SHP77 treated with DMSO at 0.1 percent for 48 hours (cell line): ENCODE data around the gene BCDIN3D.
A peak's percentile ranks its signal among the peaks of the same experiment; 100 is the strongest.
"Not testable (repeated sequence)": the region's sequence is repeated elsewhere in the genome, so short reads cannot be mapped to it uniquely, and the experiment has no call there.

ENCODE experiments used
- DNase-seq: peaks from one replicate; lab custom pipeline; 2025; lab: John Stamatoyannopoulos, UW

BCDIN3D gene

GRCh38 chr12:49876070-49876469 lies 33.2 kb upstream of the BCDIN3D start:
- DNase-seq = no peak

DNA sequence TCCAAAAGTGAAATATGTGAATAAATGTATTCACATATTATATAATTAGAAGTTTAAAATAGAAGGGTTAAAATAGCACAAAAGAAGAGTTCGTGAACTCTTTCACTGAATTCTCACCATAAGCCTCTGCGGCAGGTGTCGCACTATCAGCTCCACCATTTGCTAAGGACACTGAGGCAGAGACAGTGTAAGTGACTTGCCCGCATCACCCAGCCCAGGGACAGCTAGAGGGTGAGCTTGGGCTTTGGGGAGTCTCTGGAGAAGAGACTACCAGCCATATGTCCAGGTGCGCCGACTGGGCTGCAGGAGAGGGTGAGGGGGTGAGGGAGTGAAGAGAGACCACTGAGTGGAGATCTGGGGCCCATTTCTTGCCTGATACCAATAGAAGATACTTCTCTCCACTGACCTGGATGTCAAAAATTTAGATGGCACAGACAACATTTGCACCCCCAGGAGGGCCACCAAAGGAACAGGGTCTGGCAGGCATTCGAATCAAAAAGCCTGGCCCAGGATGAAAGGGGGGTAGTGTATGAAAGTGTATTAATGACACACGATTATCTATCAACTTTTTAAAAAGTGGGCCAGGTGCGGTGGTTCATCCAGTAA lies 32.3 kb upstream of the BCDIN3D start:
- DNase-seq = no peak

DNA sequence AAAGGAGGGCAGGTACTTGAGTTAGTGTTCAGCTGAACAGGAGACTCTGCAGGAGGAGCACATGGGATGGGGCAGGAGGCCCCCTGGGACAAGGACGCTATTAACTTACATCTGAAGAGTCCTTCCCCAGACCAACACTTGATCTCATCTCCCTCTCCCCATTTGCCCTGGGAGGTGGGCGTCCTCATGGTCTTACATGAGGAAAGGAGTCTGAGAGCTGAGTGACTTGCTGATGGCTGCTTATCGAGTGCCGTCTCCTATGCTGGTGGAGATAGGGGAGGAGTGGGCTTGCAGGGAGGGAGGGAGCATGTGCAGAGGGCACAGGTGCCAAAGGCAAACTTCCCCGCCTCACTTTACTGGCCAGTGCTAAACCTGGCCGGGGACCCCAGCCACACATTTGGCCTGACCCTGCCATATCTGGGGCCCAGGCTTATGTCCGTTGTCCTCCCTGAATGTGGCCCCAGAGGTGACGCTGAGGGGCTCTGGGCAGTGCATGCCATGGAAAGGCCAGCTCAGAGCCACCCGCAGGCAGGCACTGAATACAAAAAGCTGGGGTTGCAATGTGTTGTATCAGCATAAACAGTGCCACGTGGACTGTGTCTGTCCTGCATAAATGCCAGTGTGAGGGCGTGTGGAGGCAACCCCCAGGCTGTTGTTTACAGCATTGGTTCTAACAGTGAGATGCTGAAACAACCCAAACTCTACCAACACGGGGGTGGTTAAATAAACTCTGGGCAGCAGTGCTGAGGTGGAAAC lies 31.4 kb upstream of the BCDIN3D start:
- DNase-seq = no peak

DNA sequence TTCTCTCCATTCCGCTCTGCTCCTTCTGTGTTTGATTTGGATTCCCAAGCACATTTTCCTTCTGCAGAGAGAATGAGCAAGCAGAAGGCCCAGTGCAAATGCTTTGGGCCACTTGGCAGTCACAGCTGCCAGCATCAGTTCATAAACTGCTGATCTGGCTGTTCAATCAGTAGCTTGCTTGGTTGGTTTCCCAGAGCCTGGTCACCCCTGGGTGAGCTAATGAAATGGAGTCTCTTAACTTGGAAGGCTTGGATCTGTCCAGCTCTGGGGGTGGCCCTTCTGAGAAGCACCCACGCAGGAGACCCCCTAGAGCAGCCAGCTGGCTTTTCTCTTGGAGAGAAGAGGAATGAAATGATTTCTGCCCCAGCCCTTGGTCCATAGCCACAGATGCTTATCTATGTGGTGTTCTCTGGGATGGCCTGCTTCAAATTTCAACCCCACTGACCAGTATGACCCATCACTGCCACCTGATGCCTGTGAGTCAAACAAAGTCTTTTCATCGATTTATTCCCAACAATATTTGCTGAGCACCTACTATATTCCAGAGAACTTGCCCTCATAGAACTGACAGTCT lies 30.5 kb upstream of the BCDIN3D start:
- DNase-seq = no peak

GRCh38 chr12:49872781-49873181 lies 29.9 kb upstream of the BCDIN3D start:
- no peak for DNase-seq

- no peak for DNase-seq
Observed at GRCh38 chr12:49872381-49872780, 29.5 kb upstream of the BCDIN3D start.

GRCh38 chr12:49871811-49872251 lies 28.9 kb upstream of the BCDIN3D start:
- DNase-seq = not testable (repeated sequence)

GRCh38 chr12:49871263-49871561 lies 28.3 kb upstream of the BCDIN3D start:
- DNase-seq = no peak

DNA sequence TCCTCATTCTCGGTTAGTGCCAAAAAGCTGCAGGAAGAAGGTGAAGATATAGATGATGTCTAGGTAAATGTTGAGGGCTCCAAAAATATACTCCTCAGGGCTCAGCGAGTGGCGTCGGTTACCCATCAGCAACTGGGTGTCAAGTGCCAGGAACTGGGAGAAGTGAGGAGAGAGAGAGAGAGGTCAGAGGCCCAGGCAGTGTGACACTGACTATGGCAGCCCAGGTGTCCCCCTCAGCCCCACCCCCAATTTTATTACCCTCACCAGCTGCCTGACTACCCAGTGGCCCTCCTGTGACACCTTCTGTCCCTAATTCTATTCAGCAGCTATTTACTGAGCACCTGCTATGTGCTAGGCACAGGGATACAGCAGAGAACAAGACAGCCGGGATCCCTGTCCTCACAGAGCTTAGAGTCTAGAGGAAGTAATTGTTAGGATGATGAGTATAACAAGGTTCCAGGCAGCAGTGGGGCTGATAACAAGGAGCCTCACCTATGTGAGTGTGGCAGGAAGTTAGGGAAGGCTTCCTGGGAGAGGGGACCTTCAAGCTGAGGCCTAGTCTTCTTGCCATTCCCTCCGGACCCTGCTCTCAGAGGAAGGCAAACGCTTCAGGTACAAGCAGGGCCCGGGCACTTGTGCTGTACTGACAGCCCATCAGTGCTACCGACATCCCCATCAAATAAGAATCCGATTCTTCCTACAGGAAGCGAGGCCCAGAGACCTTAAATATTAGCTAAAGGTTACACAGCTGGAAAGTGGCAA lies 27.8 kb upstream of the BCDIN3D start:
- DNase-seq = peak; percentile 9

GRCh38 chr12:49869816-49870500 lies 27.1 kb upstream of the BCDIN3D start:
- no peak for DNase-seq

GRCh38 chr12:49868952-49869815 lies 26.3 kb upstream of the BCDIN3D start:
- DNase-seq = peak; percentile 73

DNA sequence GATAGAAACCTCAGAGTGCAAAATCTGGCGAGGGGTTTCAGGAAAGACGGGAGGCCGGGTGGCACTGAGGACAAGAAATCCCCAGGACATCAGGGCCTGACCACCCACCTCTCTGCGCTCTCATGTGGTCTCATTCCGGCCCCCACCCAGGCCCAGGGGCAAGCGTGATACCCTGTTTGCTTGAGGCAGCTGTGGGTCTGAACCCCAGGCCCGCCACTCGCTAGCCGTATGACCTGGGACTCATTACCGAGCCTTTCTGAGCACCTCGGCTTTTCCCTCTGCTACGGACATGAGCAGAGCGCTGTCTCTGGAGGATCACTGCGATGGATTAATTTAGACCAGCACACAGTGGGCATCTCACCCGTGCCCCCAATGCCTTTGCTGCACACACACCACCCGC lies 25.5 kb upstream of the BCDIN3D start:
- no peak for DNase-seq

DNA sequence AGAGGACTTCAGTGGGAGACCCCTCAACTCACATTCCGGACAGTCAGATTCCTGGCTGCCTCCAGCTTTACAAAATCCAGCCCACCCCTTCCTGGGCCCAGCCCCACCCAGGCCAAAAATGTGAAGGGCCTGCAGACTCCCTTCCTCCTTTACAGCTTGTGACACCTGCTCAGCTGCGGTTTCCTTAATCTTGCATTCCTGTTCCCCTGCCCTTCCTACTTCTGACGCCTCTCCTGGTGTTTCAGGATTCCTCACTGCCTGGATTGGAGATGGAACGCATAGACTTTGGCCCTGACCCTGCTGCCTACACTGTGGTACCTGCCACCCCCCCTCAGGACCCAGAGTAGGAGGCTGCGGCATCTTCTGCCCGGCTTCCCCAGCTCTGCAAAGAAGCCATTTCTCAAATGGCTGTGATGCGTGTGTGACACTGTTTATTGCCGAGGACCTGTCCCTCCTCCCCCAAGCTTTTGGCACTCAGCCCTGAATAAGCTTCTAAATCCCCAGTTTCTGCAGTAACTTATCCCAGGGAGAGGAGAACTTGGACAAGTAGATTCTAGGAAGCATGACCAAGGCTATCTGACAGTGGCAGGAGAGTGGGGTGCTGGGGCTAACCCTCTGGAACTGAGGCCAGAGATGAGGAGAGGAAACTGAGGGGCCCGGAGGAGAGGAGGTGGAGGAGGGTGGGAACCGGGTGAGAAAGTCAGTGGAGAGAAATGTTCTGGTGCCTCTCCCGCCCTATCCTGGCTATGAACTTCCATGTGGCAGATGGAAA lies 24.9 kb upstream of the BCDIN3D start:
- no peak for DNase-seq

GRCh38 chr12:49866859-49867569 lies 24.1 kb upstream of the BCDIN3D start:
- DNase-seq = no peak

DNA sequence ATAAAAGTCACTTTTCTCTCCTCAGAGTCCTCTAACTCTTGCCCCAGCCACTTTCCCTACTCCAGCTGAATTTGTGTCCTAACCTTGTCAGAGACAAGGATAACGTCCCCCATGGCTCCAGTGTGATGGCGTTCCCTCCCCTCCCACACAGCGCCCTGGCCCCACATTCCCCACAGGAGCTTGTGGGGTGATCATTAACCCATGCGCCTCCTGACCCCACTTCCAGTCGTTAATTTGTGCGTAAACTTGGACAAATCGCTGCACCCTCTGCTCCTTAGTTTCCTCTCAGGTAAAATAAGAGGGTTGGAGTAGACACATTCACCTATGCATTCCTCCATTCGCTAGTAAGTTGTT lies 22.9 kb upstream of the BCDIN3D start:
- no peak for DNase-seq

- DNase-seq = no peak
Observed at GRCh38 chr12:49865109-49865781, 22.3 kb upstream of the BCDIN3D start.

DNA sequence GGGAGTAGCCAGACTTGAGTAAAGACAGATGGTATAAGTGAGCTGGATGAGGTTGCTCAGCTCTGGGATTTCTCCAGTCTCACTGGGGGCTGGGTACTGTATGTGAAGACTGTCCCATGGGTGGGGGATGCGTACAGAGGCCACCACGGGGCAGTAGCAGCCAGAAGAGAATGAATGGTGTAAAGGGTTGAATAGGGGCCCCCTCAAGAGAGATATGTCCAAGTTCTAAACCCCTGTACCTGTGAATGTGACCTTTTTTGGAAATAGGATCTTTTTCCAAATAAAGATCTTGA lies 21.8 kb upstream of the BCDIN3D start:
- DNase-seq = no peak

- DNase-seq = no peak
Observed at GRCh38 chr12:49863946-49864797, 21.3 kb upstream of the BCDIN3D start.

DNA sequence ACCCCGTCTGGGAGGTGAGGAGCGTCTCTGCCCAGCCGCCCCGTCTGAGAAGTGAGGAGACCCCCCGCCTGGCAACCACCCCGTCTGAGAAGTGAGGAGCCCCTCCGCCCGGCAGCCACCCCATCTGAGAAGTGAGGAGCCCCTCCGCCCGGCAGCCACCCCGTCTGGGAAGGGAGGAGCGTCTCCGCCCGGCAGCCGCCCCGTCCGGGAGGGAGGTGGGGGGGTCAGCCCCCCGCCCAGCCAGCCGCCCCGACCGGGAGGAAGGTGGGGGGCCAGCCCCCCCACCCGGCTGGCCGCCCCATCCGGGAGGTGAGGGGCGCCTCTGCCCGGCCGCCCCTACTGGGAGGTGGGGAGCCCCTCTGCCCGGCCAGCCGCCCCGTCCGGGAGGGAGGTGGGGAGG lies 18.0 kb upstream of the BCDIN3D start:
- not testable (repeated sequence) for DNase-seq
